T-cell (primary cell): ENCODE results near the gene C14orf132. TPM values are rescaled to one million over a fixed set of nuclear protein-coding genes. Genes with fewer than 3 reads are reported as not detected.
A peak's percentile ranks its signal among the peaks of the same experiment; 100 is the strongest.

Source experiments
- ATAC-seq, 4 experiments: fragments of 200-7000 bp in 3 of 4; fragments of 150-1000 bp in 1 of 4; cut with Tn5 transposase; replicated peaks in 1 of 4; 1 replicate in 3 of 4; 2 replicates in 1 of 4; pipeline ENCODE4 v1.10.0; 2021; ENCODE audit warnings: moderate library complexity in 3 of 4, mild to moderate bottlenecking in 2 of 4, moderate number of reproducible peaks in 1 of 4
- CTCF ChIA-PET, 2 donors: fragments of 300-600 bp; sonication (Branson Sonifier 250); formaldehyde crosslinking; loops; one replicate each; lab custom pipeline; 2022; ENCODE audit warnings: antibody characterized with exemption in 2 of 2; lab: Charles Lee
- POLR2A ChIA-PET, 2 donors: fragments of 300-600 bp; sonication (Branson Sonifier 250); formaldehyde crosslinking; loops; one replicate each; lab custom pipeline; 2022; ENCODE audit warnings: antibody characterized with exemption in 2 of 2; lab: Charles Lee
- DNase-seq, 35 experiments: peaks; one replicate each; pipeline versions ENCODE4 v3.0.0 to v3.0.0-alpha.2; 2013 to 2023
- H3K27ac ChIP-seq: one replicate; pipeline ENCODE4 v1.5.1; 2013; ENCODE audit warnings: low read length
- H3K27me3 ChIP-seq, 2 experiments: replicated peaks in 1 of 2; 1 replicate in 1 of 2; 2 replicates in 1 of 2; pipeline versions ENCODE4 v1.6.1 to v1.7.0; 2013; ENCODE audit warnings: low read length in 1 of 2, mixed read lengths in 1 of 2; ENCODE audit not compliant: control insufficient read depth in 2 of 2, insufficient read depth in 2 of 2; ENCODE audit errors: extremely low read depth in 1 of 2
- H3K36me3 ChIP-seq, 2 donors: 1 replicate in 1 of 2; 2 replicates in 1 of 2; pipeline versions ENCODE4 v1.6.1 to v1.7.0; 2013; ENCODE audit warnings: low read length in 1 of 2; ENCODE audit not compliant: control insufficient read depth in 2 of 2, insufficient read depth in 1 of 2; ENCODE audit errors: extremely low read depth in 1 of 2
- H3K4me1 ChIP-seq, 2 experiments: 1 replicate in 1 of 2; 2 replicates in 1 of 2; pipeline versions ENCODE4 v1.6.1 to v1.7.0; 2013; ENCODE audit warnings: low read length in 2 of 2, mixed read lengths in 1 of 2; ENCODE audit not compliant: insufficient read depth in 2 of 2, control insufficient read depth in 1 of 2; ENCODE audit errors: extremely low read depth in 1 of 2
- H3K4me3 ChIP-seq, 2 donors: 1 replicate in 1 of 2; 2 replicates in 1 of 2; pipeline versions ENCODE4 v1.5.1 to v1.7.0; 2013; ENCODE audit warnings: mild to moderate bottlenecking in 2 of 2, low read length in 1 of 2, moderate library complexity in 1 of 2; ENCODE audit not compliant: control insufficient read depth in 1 of 2; ENCODE audit errors: extremely low read depth in 1 of 2
- H3K9me3 ChIP-seq: 2 replicates; pipeline ENCODE4 v1.7.0; 2013
- H3K27ac Mint-ChIP-seq, 2 donors: one replicate each; pipeline ENCODE4 v1.8.0; 2020 to 2021; ENCODE audit warnings: mild to moderate bottlenecking in 2 of 2, mixed read lengths in 2 of 2
- H3K27me3 Mint-ChIP-seq, 2 donors: one replicate each; pipeline ENCODE4 v1.8.0; 2021 to 2022; ENCODE audit warnings: mixed read lengths in 2 of 2
- H3K36me3 Mint-ChIP-seq: one replicate; pipeline ENCODE4 v1.8.0; 2021; ENCODE audit warnings: mixed read lengths
- H3K4me1 Mint-ChIP-seq, 3 donors: one replicate each; pipeline ENCODE4 v1.8.0; 2020 to 2022; ENCODE audit warnings: mixed read lengths in 3 of 3, mild to moderate bottlenecking in 1 of 3
- H3K4me3 Mint-ChIP-seq, 3 donors: one replicate each; pipeline ENCODE4 v1.8.0; 2020 to 2022; ENCODE audit warnings: mild to moderate bottlenecking in 3 of 3, mixed read lengths in 3 of 3, moderate library complexity in 3 of 3
- H3K9me3 Mint-ChIP-seq, 3 donors: one replicate each; pipeline ENCODE4 v1.8.0; 2020 to 2022; ENCODE audit warnings: mixed read lengths in 3 of 3
- WGBS: methylation state at CpG from one replicate; pipeline ENCODE4 v1.1.5; 2013; ENCODE audit warnings: missing lambda C conversion rate; ENCODE audit not compliant: insufficient coverage; 5-methylcytosine and 5-hydroxymethylcytosine counted together
- total RNA-seq, 35 experiments: library from RNA in 6 of 35; stranded (reverse) in 6 of 35; fragments of 120-200 nt in 1 of 35; gene quantifications; one replicate each; pipeline versions ENCODE4 v1.2.1 to v1.2.4 and lab custom pipeline; 2013 to 2026

Gene C14orf132
- 1 to 10 TPM; 3.5 to 8.4 (median 5.2) TPM for total RNA-seq
- 0.70 TPM for total RNA-seq (2013)
- 0.63 to 56.6 (median 8.1) reads per million in 29 experiments for total RNA-seq (lab: John Stamatoyannopoulos, UW)

GRCh38 chr14:96038920-96039632 is at the start of gene C14orf132:
Gene C14orf132, plus strand, starts transcription at chr14:96039362. Its CDS starts 139 bp downstream, at chr14:96039501.
- peak within 1 kb of the TSS; percentile 81 to 82 (median 81) for H3K4me3 Mint-ChIP-seq
- no peaks in the 10 kb centered on the region for H3K36me3 Mint-ChIP-seq
- Histone ChIP-seq H3K27me3 (peaks cover 22 to 57% of the 10 kb centered on the region in 2 experiments), H3K9me3 (no peaks in the 10 kb centered on the region), H3K36me3 (no peaks in the 10 kb centered on the region), H3K4me3 (peak within 1 kb of the TSS; percentile 37 to 53), H3K4me1 (peaks cover 0 to 15% of the 10 kb centered on the region in 2 experiments), H3K27ac (no peak within 1 kb of the TSS)
- peak in 28 of 35 experiments; percentile 1 to 61 (median 34) for DNase-seq
- no peak within 1 kb of the TSS for H3K27ac Mint-ChIP-seq
- peaks cover 24 to 39% (median 27%) of the 10 kb centered on the region in 3 donors for H3K4me1 Mint-ChIP-seq
- no peaks in the 10 kb centered on the region for H3K9me3 Mint-ChIP-seq
- 3% methylated on average over 60 of the region's 72 CpGs for WGBS
- POLR2A ChIA-PET, result no interaction called here
- H3K27me3 Mint-ChIP-seq, result peaks cover 45 to 52% of the 10 kb centered on the region in 2 donors
- CTCF ChIA-PET, result no interaction called here
- peak; percentile 79 to 87 (median 80) for ATAC-seq

DNA sequence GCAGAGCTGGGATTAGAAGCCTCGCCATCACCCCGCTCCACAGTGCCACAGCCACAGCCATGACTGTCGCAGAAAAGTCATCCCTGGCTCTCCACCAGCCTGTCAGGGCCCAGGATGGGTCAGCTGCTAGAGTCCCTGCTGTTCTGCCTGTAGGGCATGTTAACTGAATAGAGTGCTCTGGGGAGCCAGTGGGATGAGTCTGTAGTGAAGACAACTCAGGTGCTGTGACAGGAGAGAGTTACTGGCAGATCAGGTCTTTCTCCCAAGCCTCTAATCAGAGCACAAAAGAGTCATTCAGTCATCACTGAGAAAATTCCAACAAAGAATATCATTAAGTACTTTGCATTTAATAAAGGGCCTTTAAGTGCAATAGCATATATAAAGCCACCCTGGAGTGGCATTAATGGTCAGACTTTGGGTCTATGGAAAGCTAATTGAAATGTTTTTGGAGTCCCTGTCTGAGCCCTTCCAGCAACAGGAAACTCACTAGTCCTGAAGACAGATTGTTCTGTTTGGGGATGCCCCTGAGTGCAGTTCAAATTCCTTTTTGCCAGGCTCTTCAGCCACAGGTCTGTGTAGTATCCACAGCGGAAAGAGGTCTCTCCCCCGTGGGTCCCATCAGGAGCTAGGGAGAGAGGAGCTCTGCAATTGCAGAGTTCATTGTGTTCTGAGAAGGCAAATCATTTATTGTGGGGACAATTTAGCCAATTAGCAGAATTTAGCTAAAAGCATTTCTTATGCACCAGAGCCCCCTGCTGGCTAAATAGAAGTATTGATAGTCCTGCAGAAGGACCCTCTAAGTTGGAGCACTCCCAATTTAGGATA is 45.2 kb upstream of the C14orf132 start:
- Mint-ChIP-seq H3K27me3 (peaks cover 39 to 52% of the 10 kb centered on the region in 2 donors), H3K27ac (no peak overlapping the region), H3K9me3 (peaks cover 13 to 18% (median 13%) of the 10 kb centered on the region in 3 donors), H3K4me1 (no peaks in the 10 kb centered on the region), H3K36me3 (no peaks in the 10 kb centered on the region), H3K4me3 (no peak overlapping the region)
- H3K27me3 ChIP-seq, result peaks cover 0 to 9% of the 10 kb centered on the region in 2 experiments
- CTCF ChIA-PET, result interaction anchor here in 1 of 2 donors (0.6 to 0.8 kb wide), 2 partner anchors 67 to 435 kb away, joined by 3 read pairs; no protein-coding TSS in a partner anchor
- H3K27ac ChIP-seq, result no peak overlapping the region
- H3K9me3 ChIP-seq, result no peaks in the 10 kb centered on the region
- DNase-seq (peak in 15 of 35 experiments; percentile 0 to 57 (median 11)), ATAC-seq (no peak)
- POLR2A ChIA-PET, result no interaction called here
- no peaks in the 10 kb centered on the region for H3K36me3 ChIP-seq
- WGBS, result 10% methylated on average over 2 of the region's 5 CpGs
- no peaks in the 10 kb centered on the region for H3K4me1 ChIP-seq
- H3K4me3 ChIP-seq, result no peak overlapping the region

DNA sequence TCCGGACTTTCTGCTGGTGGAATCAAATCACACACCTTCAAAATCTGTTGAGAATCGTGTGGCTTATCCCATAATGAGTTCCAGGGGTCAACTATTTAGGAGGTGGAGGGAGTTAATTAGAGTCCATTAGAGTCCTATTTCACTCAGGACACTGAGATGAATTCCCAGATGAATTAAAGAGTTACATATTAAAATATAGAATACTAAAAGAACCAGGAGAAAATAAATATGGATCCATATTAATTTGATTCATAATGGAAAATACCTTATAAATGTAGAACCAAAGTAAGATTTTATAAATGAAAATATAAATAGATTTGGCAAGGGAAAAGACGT is 44.6 kb upstream of the C14orf132 start:
- no CpG with 5 or more reads among the region's 3 CpGs for WGBS
- peaks cover 0 to 9% of the 10 kb centered on the region in 2 experiments for H3K27me3 ChIP-seq
- H3K27ac ChIP-seq, result no peak overlapping the region
- CTCF ChIA-PET, result no interaction called here
- POLR2A ChIA-PET, result no interaction called here
- H3K9me3 ChIP-seq, result no peaks in the 10 kb centered on the region
- Mint-ChIP-seq H3K4me1 (no peaks in the 10 kb centered on the region), H3K36me3 (no peaks in the 10 kb centered on the region), H3K4me3 (no peak overlapping the region), H3K9me3 (peaks cover 13 to 18% (median 13%) of the 10 kb centered on the region in 3 donors), H3K27me3 (peaks cover 41 to 50% of the 10 kb centered on the region in 2 donors), H3K27ac (no peak overlapping the region)
- H3K36me3 ChIP-seq, result no peaks in the 10 kb centered on the region
- H3K4me1 ChIP-seq, result no peaks in the 10 kb centered on the region
- no peak for ATAC-seq
- no peak overlapping the region for H3K4me3 ChIP-seq
- no peak for DNase-seq

DNA sequence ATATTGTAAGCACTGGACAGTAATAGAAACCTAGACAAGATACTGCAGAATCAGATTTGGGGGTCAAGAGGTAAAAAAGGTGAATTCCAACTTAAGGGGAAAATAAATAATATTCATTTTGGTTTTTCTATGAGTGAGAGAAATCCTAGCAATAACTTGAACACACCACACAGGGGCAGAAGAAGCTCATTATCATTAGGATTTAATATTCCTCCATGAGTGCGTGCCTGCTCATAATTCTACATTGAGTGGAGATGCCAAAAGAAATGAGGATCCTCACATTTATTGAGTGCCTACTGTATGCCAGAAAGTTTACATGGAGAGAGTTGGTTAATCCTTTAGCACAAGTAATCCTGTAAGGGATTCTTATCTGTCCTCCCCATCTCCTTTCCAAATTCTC is 40.5 kb upstream of the C14orf132 start:
- H3K9me3 Mint-ChIP-seq, result peaks cover 0 to 11% (median 3%) of the 10 kb centered on the region in 3 donors
- POLR2A ChIA-PET, result no interaction called here
- peaks cover 55 to 67% of the 10 kb centered on the region in 2 donors for H3K27me3 Mint-ChIP-seq
- CTCF ChIA-PET, result interaction anchor here in 1 of 2 donors (1.0 kb wide), 2 partner anchors 53 to 102 kb away, joined by 3 read pairs; no protein-coding TSS in a partner anchor
- Histone ChIP-seq H3K9me3 (no peaks in the 10 kb centered on the region), H3K4me3 (no peak overlapping the region), H3K36me3 (no peaks in the 10 kb centered on the region), H3K4me1 (no peaks in the 10 kb centered on the region), H3K27ac (no peak overlapping the region), H3K27me3 (peaks cover 0 to 22% of the 10 kb centered on the region in 2 experiments)
- no peaks in the 10 kb centered on the region for H3K36me3 Mint-ChIP-seq
- no peak overlapping the region for H3K27ac Mint-ChIP-seq
- ATAC-seq, result no peak
- no peaks in the 10 kb centered on the region for H3K4me1 Mint-ChIP-seq
- WGBS, result no CpG with 5 or more reads among the region's 1 CpG
- H3K4me3 Mint-ChIP-seq, result no peak overlapping the region
- no peak for DNase-seq

DNA sequence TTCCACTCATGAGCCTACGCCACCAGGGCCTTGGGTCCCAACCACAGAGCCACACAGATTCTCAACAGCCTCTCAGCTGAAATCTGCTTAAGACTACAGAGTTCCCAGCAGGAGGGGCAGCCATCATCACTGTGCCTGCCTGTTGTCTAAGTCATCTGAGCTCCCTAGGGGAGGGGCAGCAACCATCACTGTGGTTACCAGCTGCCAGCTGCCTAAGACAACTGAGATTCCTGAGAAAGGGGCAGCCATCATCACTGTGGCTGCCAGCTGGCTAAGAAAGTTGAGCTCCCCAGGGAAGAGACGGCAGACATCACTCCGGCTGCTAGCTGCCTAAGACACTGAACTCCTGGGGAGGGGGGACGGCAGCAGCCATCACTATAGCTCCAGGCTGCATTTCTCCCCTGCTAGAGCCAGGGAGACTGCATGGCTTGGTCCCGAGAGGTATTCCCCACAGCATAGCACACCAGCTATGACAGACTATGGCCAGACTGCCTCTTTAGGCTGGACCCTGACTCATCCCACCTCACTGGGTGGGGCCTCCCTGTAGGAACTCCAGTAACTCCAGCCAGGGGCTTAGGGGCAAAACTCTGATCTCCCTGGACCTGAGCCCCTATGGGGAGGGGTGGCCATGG is 37.2 kb upstream of the C14orf132 start:
- H3K27me3 Mint-ChIP-seq, result peaks cover 54 to 68% of the 10 kb centered on the region in 2 donors

DNA sequence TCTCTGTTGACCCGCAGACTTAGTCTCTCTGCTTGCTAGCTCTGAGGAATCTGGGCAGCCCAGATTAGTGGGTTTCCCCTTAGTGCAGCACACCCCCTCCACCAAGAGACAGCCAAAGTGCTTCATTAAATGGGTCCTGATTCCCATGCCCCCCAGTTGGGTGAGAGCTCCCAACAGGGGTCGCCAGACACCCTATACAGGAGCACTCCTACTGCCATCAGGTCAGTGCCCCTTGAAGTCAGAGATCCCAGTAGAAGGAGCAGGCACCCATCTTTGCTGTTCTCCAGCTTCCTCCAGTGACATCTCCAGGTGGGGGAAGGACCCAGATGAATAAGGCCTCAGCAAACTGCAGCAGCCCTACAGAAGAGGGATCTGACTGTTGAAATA is 36.7 kb upstream of the C14orf132 start:
- Mint-ChIP-seq H3K27ac (no peak overlapping the region), H3K36me3 (no peaks in the 10 kb centered on the region), H3K4me1 (no peaks in the 10 kb centered on the region), H3K4me3 (no peak overlapping the region), H3K9me3 (peaks cover 3 to 23% (median 6%) of the 10 kb centered on the region in 3 donors), H3K27me3 (peaks cover 50 to 63% of the 10 kb centered on the region in 2 donors)
- ChIA-PET CTCF (no interaction called here), POLR2A (no interaction called here)
- Histone ChIP-seq H3K9me3 (no peaks in the 10 kb centered on the region), H3K27me3 (peaks cover 0 to 18% of the 10 kb centered on the region in 2 experiments), H3K36me3 (no peaks in the 10 kb centered on the region), H3K27ac (no peak overlapping the region), H3K4me3 (no peak overlapping the region), H3K4me1 (no peaks in the 10 kb centered on the region)
- no peak for DNase-seq
- ATAC-seq, result no peak
- WGBS, result 50% methylated on average over 1 of the region's 2 CpGs

More for the DNA sequence above, 37.2 kb upstream of the C14orf132 start:
- Mint-ChIP-seq H3K4me3 (no peak overlapping the region), H3K27ac (no peak overlapping the region), H3K9me3 (peaks cover 3 to 23% (median 6%) of the 10 kb centered on the region in 3 donors), H3K36me3 (no peaks in the 10 kb centered on the region), H3K4me1 (no peaks in the 10 kb centered on the region)
- 61% methylated on average over 4 of the region's 5 CpGs for WGBS
- Histone ChIP-seq H3K4me1 (no peaks in the 10 kb centered on the region), H3K9me3 (no peaks in the 10 kb centered on the region), H3K4me3 (no peak overlapping the region), H3K27ac (no peak overlapping the region), H3K36me3 (no peaks in the 10 kb centered on the region), H3K27me3 (peaks cover 0 to 18% of the 10 kb centered on the region in 2 experiments)
- ChIA-PET POLR2A (no interaction called here), CTCF (no interaction called here)
- ATAC-seq (no peak), DNase-seq (no peak)
